Spleen (tissue), 7 donors: ENCODE measurements around the gene BACE2.

Source experiments
- POLR2A ChIP-seq, 3 donors: fragments of 450-650 bp; IDR thresholded peaks; one replicate each; pipeline ENCODE4 v1.5.1; 2017; ENCODE audit warnings: antibody characterized with exemption in 3 of 3, mild to moderate bottlenecking in 1 of 3
- POLR2AphosphoS5 ChIP-seq, 3 donors: sonication (generic); formaldehyde crosslinking; IDR thresholded peaks; one replicate each; pipeline ENCODE4 v1.5.1; 2017; ENCODE audit warnings: antibody characterized with exemption in 3 of 3
- TF ChIP-seq, protein P1 (sequence below), 11 experiments: fragments of 200-600 bp in 7 of 11; fragments of 450-650 bp in 4 of 11; sonication (generic) in 4 of 11; IDR thresholded peaks in 8 of 11; conservative IDR thresholded peaks in 3 of 11; 1 replicate in 7 of 11; 2 replicates in 4 of 11; pipeline versions ENCODE4 v1.4.0 to v1.8.0; 2016 to 2021; ENCODE audit warnings: antibody characterized with exemption in 11 of 11, inconsistent platforms in 4 of 11, mild to moderate bottlenecking in 1 of 11
- donor health status: DM: no; HTN: no; CAD: no; lungs with moderate emphysema.
- donor health status: DM: no; HTN: no; CAD: no.
- donor health status: DM: no; HTN: no; CAD: no.

DNA sequence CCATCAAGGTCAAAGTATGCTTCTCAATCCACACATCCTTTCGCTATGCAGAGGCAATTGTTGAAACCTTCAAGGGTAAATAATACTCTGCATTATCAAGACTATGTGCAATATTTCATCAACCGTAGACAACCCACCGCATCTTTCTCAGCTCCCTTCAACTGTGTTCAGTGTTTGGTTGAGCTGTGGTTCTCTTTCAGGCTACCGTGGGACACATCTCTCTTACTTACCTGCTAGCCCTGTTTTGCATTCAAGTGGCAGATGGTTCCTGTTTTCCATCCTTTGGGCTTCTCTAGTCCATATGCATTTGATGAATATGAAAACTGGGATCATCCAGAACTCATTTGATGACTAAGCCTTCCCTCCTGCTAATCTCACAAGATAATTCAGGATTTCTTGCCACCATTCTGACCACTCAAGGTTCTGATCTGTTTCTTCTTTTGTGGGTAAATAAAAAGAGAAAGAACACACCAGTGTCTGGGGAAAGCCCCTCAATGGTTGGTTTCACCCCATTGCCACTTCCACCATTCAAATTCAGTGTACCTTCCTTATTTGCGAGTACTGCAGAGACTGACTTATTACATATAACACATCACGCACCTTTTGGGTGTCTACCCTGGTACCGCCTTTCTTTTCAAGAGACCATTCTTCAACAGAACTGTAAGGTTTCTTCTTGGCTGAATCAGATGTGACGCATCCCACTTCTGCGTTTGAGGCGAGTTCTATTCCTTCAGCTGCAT is 61.7 kb downstream of the BACE2 start:
- TF ChIP-seq POLR2A (IDR thresholded peaks at IDR 0.05) (peak in 1 of 3 donors; percentile 57), POLR2AphosphoS5 (IDR thresholded peaks at IDR 0.05) (peak in 1 of 3 donors; percentile 89)
- TF ChIP-seq, protein P1, sequence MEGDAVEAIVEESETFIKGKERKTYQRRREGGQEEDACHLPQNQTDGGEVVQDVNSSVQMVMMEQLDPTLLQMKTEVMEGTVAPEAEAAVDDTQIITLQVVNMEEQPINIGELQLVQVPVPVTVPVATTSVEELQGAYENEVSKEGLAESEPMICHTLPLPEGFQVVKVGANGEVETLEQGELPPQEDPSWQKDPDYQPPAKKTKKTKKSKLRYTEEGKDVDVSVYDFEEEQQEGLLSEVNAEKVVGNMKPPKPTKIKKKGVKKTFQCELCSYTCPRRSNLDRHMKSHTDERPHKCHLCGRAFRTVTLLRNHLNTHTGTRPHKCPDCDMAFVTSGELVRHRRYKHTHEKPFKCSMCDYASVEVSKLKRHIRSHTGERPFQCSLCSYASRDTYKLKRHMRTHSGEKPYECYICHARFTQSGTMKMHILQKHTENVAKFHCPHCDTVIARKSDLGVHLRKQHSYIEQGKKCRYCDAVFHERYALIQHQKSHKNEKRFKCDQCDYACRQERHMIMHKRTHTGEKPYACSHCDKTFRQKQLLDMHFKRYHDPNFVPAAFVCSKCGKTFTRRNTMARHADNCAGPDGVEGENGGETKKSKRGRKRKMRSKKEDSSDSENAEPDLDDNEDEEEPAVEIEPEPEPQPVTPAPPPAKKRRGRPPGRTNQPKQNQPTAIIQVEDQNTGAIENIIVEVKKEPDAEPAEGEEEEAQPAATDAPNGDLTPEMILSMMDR (IDR thresholded peaks at IDR 0.05 in 8 of 11, conservative IDR thresholded peaks at IDR 0.05 in 3 of 11), result no peak
